DOHH2 (cell line): ENCODE measurements around the gene NREP.

Experiments used
- H3F3A ChIP-seq: fragments of 200-600 bp; sonication (generic), shearing (Covaris generic); 2 replicates; pipeline ENCODE4 v1.6.0; 2016; ENCODE audit warnings: antibody characterized with exemption, mild to moderate bottlenecking; ENCODE audit not compliant: control insufficient read depth, insufficient read depth
- H3K27ac ChIP-seq: fragments of 200-600 bp; sonication (generic); 2 replicates; pipeline ENCODE4 v1.5.1; 2014; ENCODE audit warnings: low read depth, mild to moderate bottlenecking, low read length, moderate library complexity
- H3K27me3 ChIP-seq: fragments of 200-600 bp; sonication (generic); 2 replicates; pipeline ENCODE4 v1.6.1; 2014; ENCODE audit warnings: mild to moderate bottlenecking, low read length, mixed read lengths; ENCODE audit not compliant: control insufficient read depth
- H3K36me3 ChIP-seq: fragments of 200-600 bp; sonication (generic); 2 replicates; pipeline ENCODE4 v1.6.1; 2014; ENCODE audit warnings: mild to moderate bottlenecking, low read length, moderate library complexity, mixed read lengths; ENCODE audit not compliant: control insufficient read depth
- H3K4me1 ChIP-seq: fragments of 200-600 bp; sonication (generic); 2 replicates; pipeline ENCODE4 v1.6.1; 2014; ENCODE audit warnings: mild to moderate bottlenecking, low read length, mixed read lengths; ENCODE audit not compliant: control insufficient read depth
- H3K4me2 ChIP-seq: fragments of 200-600 bp; sonication (generic); 2 replicates; pipeline ENCODE4 v1.6.0; 2014; ENCODE audit warnings: mild to moderate bottlenecking, low read length, moderate library complexity
- H3K4me3 ChIP-seq: fragments of 200-600 bp; sonication (generic); 2 replicates; pipeline ENCODE4 v1.5.1; 2014; ENCODE audit warnings: mild to moderate bottlenecking, low read length, mixed read lengths
- H3K79me2 ChIP-seq: fragments of 200-600 bp; sonication (generic); 2 replicates; pipeline ENCODE4 v1.6.1; 2014; ENCODE audit warnings: mild to moderate bottlenecking, low read length, mixed read lengths; ENCODE audit not compliant: control insufficient read depth
- H3K9me2 ChIP-seq: fragments of 200-600 bp; sonication (generic); replicated peaks from 2 replicates; pipeline ENCODE4 v1.6.1; 2014; ENCODE audit warnings: mild to moderate bottlenecking, low read length, mixed read lengths; ENCODE audit not compliant: control insufficient read depth
- H3K9me3 ChIP-seq: fragments of 200-600 bp; sonication (generic); 2 replicates; pipeline ENCODE4 v1.6.1; 2014; ENCODE audit warnings: antibody characterized with exemption, low read length, mixed read lengths; ENCODE audit not compliant: control insufficient read depth, insufficient read depth
- H4K20me1 ChIP-seq: fragments of 200-600 bp; sonication (generic); 2 replicates; pipeline ENCODE4 v1.6.0; 2014; ENCODE audit warnings: low read depth, mild to moderate bottlenecking, antibody characterized with exemption, low read length, moderate library complexity; ENCODE audit not compliant: control insufficient read depth, insufficient read depth
- EZH2phosphoT487 ChIP-seq: fragments of 200-600 bp; sonication (generic); IDR thresholded peaks from 2 replicates; pipeline ENCODE4 v1.6.1; 2017; ENCODE audit warnings: borderline replicate concordance, mild to moderate bottlenecking, antibody characterized with exemption, low read length, moderate library complexity, mixed read lengths
- TF ChIP-seq, protein P1 (sequence below): fragments of 200-600 bp; sonication (generic); IDR thresholded peaks from one replicate; pipeline ENCODE4 v1.5.1; 2014; ENCODE audit warnings: antibody characterized with exemption, mild to moderate bottlenecking, low read depth, low read length; ENCODE audit not compliant: poor library complexity, severe bottlenecking

The NREP gene

DNA sequence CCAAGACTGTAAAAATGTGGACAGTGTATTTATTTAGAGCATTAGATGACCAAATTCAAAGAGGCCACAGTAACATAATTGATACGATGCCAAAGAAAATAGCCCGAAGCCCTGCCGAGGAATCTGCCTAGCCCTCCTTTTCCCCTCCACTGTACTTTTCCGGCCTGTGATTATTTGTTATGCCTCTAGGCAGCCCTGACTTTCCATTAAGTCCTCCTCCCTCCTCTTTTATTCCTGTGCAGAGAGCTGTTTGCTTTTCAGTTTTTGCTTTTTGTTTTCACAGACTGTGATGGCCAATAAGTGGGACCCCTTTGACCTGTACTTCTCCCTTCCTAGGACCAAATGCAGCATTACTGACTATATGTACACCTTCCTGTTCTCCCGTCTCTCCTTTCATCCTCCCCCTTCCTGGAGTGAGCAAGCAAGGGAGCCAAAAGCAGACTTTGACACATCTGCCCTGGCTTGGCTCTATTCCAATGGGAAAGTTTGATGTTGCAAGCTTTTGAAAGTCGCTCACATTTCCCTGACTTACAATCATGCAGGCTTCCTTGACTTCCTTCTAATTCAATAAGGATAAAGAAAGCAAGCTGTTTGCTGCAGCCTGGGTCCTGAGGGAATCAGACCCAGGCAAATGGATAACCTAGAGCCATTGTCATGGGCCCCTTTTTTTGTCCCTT, 76.1 kb downstream of the NREP start:
- H3K27ac ChIP-seq: no peak overlapping the region
- no peaks in the 10 kb centered on the region for H3K9me3 ChIP-seq
- TF ChIP-seq, protein P1, sequence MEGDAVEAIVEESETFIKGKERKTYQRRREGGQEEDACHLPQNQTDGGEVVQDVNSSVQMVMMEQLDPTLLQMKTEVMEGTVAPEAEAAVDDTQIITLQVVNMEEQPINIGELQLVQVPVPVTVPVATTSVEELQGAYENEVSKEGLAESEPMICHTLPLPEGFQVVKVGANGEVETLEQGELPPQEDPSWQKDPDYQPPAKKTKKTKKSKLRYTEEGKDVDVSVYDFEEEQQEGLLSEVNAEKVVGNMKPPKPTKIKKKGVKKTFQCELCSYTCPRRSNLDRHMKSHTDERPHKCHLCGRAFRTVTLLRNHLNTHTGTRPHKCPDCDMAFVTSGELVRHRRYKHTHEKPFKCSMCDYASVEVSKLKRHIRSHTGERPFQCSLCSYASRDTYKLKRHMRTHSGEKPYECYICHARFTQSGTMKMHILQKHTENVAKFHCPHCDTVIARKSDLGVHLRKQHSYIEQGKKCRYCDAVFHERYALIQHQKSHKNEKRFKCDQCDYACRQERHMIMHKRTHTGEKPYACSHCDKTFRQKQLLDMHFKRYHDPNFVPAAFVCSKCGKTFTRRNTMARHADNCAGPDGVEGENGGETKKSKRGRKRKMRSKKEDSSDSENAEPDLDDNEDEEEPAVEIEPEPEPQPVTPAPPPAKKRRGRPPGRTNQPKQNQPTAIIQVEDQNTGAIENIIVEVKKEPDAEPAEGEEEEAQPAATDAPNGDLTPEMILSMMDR: no peak
- TF ChIP-seq EZH2phosphoT487: no peak
- no peaks in the 10 kb centered on the region for H3F3A ChIP-seq
- H3K9me2 ChIP-seq: no peaks in the 10 kb centered on the region
- H3K27me3 ChIP-seq: no peaks in the 10 kb centered on the region
- H3K4me2 ChIP-seq: no peak overlapping the region
- H3K4me1 ChIP-seq: peaks cover 7% of the 10 kb centered on the region
- H3K79me2 ChIP-seq: no peaks in the 10 kb centered on the region
- H4K20me1 ChIP-seq: no peaks in the 10 kb centered on the region
- H3K36me3 ChIP-seq: no peaks in the 10 kb centered on the region
- no peak overlapping the region for H3K4me3 ChIP-seq

DNA sequence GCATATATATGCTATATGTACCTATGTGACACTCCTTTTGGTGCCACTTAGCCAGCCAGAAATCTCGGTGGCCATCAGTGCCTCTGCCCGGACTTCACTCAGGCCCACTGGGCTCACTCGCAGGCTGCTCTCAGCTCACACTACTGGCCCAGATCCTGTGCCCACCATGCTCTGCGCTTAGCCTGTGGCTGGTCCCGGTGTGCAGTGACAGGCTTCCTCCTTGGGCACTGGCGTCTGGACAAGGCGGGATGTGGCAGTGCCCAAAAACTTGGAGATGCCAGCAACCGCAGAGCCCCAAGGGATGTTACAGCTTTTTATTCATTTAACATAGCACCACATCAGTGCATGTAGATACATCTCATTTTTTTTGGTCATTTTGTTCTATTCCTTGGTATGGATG, 77.4 kb downstream of the NREP start:
- H3F3A ChIP-seq: no peaks in the 10 kb centered on the region
- peaks cover 3% of the 10 kb centered on the region for H3K4me1 ChIP-seq
- no peaks in the 10 kb centered on the region for H3K36me3 ChIP-seq
- H3K4me2 ChIP-seq: no peak overlapping the region
- TF ChIP-seq, protein P1: no peak
- no peak for TF ChIP-seq EZH2phosphoT487
- H3K9me3 ChIP-seq: no peaks in the 10 kb centered on the region
- no peaks in the 10 kb centered on the region for H3K79me2 ChIP-seq
- H3K9me2 ChIP-seq: no peaks in the 10 kb centered on the region
- H3K27ac ChIP-seq: no peak overlapping the region
- no peak overlapping the region for H3K4me3 ChIP-seq
- H3K27me3 ChIP-seq: no peaks in the 10 kb centered on the region
- no peaks in the 10 kb centered on the region for H4K20me1 ChIP-seq
